Central memory CD8-positive, alpha-beta T cell (primary cell): ENCODE results near the gene DNAJC22.
"Not testable (repeated sequence)": the region's sequence is repeated elsewhere in the genome, so short reads cannot be mapped to it uniquely, and the experiment has no call there.

Source experiments
- ATAC-seq: fragments of 150-1000 bp; cut with Tn5 transposase; replicated peaks from 2 replicates; pipeline ENCODE4 v1.10.0; 2022; ENCODE audit warnings: mild to moderate bottlenecking, moderate FRiP score, moderate number of reproducible peaks; ENCODE audit not compliant: poor library complexity, severe bottlenecking; ENCODE audit errors: extremely low read depth
- DNase-seq, 2 donors: peaks; one replicate each; pipeline ENCODE4 v3.0.0; 2021; ENCODE audit warnings: low spot score in 2 of 2
- H3K27ac Mint-ChIP-seq: one replicate; pipeline ENCODE4 v1.8.0; 2022; ENCODE audit warnings: low read depth, mild to moderate bottlenecking, moderate library complexity, mixed read lengths
- H3K27me3 Mint-ChIP-seq: one replicate; pipeline ENCODE4 v1.8.0; 2022; ENCODE audit warnings: mixed read lengths
- H3K36me3 Mint-ChIP-seq: one replicate; pipeline ENCODE4 v1.8.0; 2022; ENCODE audit warnings: mild to moderate bottlenecking, moderate library complexity, mixed read lengths; ENCODE audit not compliant: insufficient read depth
- H3K4me1 Mint-ChIP-seq: one replicate; pipeline ENCODE4 v1.8.0; 2022; ENCODE audit warnings: mixed read lengths
- H3K4me3 Mint-ChIP-seq: one replicate; pipeline ENCODE4 v1.8.0; 2022; ENCODE audit warnings: mild to moderate bottlenecking, moderate library complexity, mixed read lengths
- H3K9me3 Mint-ChIP-seq: one replicate; pipeline ENCODE4 v1.8.0; 2022; ENCODE audit warnings: mixed read lengths

DNAJC22 gene

GRCh38 chr12:49333778-49334177, 12.9 kb upstream of the DNAJC22 start:
- not testable (repeated sequence) for DNase-seq, ATAC-seq, H3K4me3 Mint-ChIP-seq, H3K27ac Mint-ChIP-seq, H3K36me3 Mint-ChIP-seq, H3K9me3 Mint-ChIP-seq
- Mint-ChIP-seq H3K27me3 (peaks cover 55% of the 10 kb centered on the region), H3K4me1 (peaks cover 18% of the 10 kb centered on the region)

DNA sequence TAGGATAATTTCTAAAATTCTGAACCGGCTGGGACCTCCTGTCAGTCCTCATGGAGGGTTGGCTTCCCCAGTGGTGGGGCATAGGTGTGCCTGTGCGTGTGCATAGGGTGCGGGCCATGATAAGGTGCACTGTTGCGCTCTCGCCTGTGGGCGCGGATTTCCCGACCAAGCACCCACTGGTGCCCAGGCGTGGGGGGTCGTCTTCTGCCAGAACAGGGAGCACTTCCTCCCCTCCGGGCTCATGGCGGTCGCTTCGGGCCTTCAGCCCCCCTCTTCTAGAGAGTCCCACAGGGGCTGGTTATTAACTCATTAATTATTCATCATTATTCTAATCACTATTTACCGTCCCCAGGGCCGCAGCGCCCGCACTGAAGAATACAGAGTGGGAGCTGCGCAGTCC, 12.5 kb upstream of the DNAJC22 start:
- Mint-ChIP-seq H3K4me1 (peaks cover 18% of the 10 kb centered on the region), H3K4me3 (no peak overlapping the region), H3K27ac (no peak overlapping the region), H3K36me3 (peaks cover 2% of the 10 kb centered on the region), H3K27me3 (peaks cover 60% of the 10 kb centered on the region), H3K9me3 (no peaks in the 10 kb centered on the region)
- ATAC-seq (no peak), DNase-seq (no peak)

GRCh38 chr12:49334681-49335080, 12.0 kb upstream of the DNAJC22 start:
- DNase-seq (no peak), ATAC-seq (no peak)
- peaks cover 64% of the 10 kb centered on the region for H3K27me3 Mint-ChIP-seq
- H3K36me3 Mint-ChIP-seq: peaks cover 2% of the 10 kb centered on the region
- no peaks in the 10 kb centered on the region for H3K9me3 Mint-ChIP-seq
- no peak overlapping the region for H3K27ac Mint-ChIP-seq
- H3K4me3 Mint-ChIP-seq: no peak overlapping the region
- H3K4me1 Mint-ChIP-seq: peaks cover 18% of the 10 kb centered on the region

GRCh38 chr12:49335118-49335954, 11.4 kb upstream of the DNAJC22 start:
- H3K4me3 Mint-ChIP-seq: peak overlapping the region; percentile 10

GRCh38 chr12:49335955-49336644, 10.6 kb upstream of the DNAJC22 start:
- H3K9me3 Mint-ChIP-seq: no peaks in the 10 kb centered on the region
- peak overlapping the region; percentile 10 for H3K4me3 Mint-ChIP-seq
- DNase-seq (no peak), ATAC-seq (no peak)
- H3K27ac Mint-ChIP-seq: no peak overlapping the region
- peaks cover 2% of the 10 kb centered on the region for H3K36me3 Mint-ChIP-seq
- peaks cover 76% of the 10 kb centered on the region for H3K27me3 Mint-ChIP-seq
- H3K4me1 Mint-ChIP-seq: peaks cover 18% of the 10 kb centered on the region

More at GRCh38 chr12:49335118-49335954, 11.4 kb upstream of the DNAJC22 start:
- H3K36me3 Mint-ChIP-seq: peaks cover 2% of the 10 kb centered on the region
- H3K27me3 Mint-ChIP-seq: peaks cover 69% of the 10 kb centered on the region
- H3K9me3 Mint-ChIP-seq: no peaks in the 10 kb centered on the region
- no peak overlapping the region for H3K27ac Mint-ChIP-seq
- ATAC-seq: no peak
- DNase-seq: no peak
- H3K4me1 Mint-ChIP-seq: peaks cover 18% of the 10 kb centered on the region

- H3K9me3 Mint-ChIP-seq: no peaks in the 10 kb centered on the region
- DNase-seq (peak; percentile 76 to 94), ATAC-seq (peak; percentile 82)
- peak within 1 kb of the TSS; percentile 58 for H3K4me3 Mint-ChIP-seq
- peaks cover 18% of the 10 kb centered on the region for H3K4me1 Mint-ChIP-seq
- H3K36me3 Mint-ChIP-seq: peaks cover 2% of the 10 kb centered on the region
- no peak within 1 kb of the TSS for H3K27ac Mint-ChIP-seq
- H3K27me3 Mint-ChIP-seq: peaks cover 75% of the 10 kb centered on the region
These were observed 9.8 kb upstream of the DNAJC22 start, which contains the start of gene C1QL4 for GRCh38 chr12:49336645-49337584. TSS of gene C1QL4 (minus strand) at chr12:49337188. CDS start at chr12:49336477, 711 bp downstream.

DNA sequence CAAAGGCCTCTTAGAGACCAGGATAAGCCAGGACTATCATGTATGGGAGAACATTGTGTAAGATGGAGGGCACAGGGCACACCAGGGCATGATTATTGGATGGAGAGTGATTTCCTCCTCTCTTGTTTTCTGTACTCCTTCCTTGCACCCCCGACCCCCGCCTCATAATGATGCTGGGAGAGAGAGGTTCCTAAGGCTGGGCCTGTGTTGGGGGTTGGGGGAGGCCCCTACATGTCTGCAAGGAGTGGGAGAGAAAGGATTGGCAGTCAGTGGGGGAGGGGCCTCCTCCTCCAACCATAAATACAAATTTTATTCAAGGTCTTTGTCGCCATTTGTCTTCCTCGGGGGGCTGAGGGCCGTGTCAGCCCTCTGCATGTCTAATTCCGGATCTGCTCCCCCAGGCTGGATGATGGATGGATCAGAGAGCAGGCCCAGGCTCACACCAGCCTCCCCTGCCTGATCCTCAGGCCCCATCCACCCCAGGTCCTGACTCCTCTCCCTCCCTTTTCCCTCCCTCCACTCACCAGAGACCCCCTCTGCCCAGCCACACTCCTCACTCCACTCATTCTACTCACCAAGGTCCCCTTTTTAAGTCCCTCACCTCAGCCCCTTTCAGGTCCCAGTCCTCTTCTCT, 7.7 kb upstream of the DNAJC22 start:
- DNase-seq (no peak), ATAC-seq (no peak)
- no peak overlapping the region for H3K27ac Mint-ChIP-seq
- H3K36me3 Mint-ChIP-seq: peaks cover 4% of the 10 kb centered on the region
- no peak overlapping the region for H3K4me3 Mint-ChIP-seq
- no peaks in the 10 kb centered on the region for H3K9me3 Mint-ChIP-seq
- peaks cover 26% of the 10 kb centered on the region for H3K4me1 Mint-ChIP-seq
- H3K27me3 Mint-ChIP-seq: peaks cover 60% of the 10 kb centered on the region

DNA sequence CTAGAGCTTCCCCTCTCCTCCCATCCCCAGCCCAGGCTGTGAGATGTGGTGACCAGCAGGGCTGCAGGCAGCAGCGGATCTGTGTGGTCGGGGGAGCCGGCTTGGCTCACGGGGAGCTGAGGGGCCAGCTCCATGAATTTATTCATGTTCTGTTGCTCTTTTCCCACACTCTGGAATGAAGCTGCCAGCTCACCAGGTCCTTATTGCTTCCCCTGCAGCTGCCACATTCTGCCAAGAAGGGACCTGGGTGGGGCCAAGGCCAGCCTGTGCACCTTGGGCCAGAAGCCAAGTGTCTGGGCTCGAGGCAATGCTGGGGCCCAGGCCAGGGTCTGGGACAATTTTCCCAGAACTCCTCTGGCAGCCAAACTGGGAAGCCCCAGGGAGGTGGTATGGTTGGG, 7.2 kb upstream of the DNAJC22 start:
- no peak for ATAC-seq
- peaks cover 26% of the 10 kb centered on the region for H3K4me1 Mint-ChIP-seq
- no peak for DNase-seq
- H3K36me3 Mint-ChIP-seq: peaks cover 4% of the 10 kb centered on the region
- no peak overlapping the region for H3K27ac Mint-ChIP-seq
- no peaks in the 10 kb centered on the region for H3K9me3 Mint-ChIP-seq
- H3K27me3 Mint-ChIP-seq: peaks cover 56% of the 10 kb centered on the region
- H3K4me3 Mint-ChIP-seq: no peak overlapping the region

GRCh38 chr12:49340095-49340870, 6.4 kb upstream of the DNAJC22 start:
- Mint-ChIP-seq H3K4me3 (peak overlapping the region; percentile 72), H3K9me3 (no peaks in the 10 kb centered on the region), H3K27ac (no peak overlapping the region), H3K4me1 (peaks cover 26% of the 10 kb centered on the region), H3K27me3 (peaks cover 47% of the 10 kb centered on the region), H3K36me3 (peaks cover 4% of the 10 kb centered on the region)
- DNase-seq (no peak), ATAC-seq (no peak)

GRCh38 chr12:49340971-49341776, 5.5 kb upstream of the DNAJC22 start:
- H3K4me1 Mint-ChIP-seq: peaks cover 34% of the 10 kb centered on the region
- H3K36me3 Mint-ChIP-seq: peaks cover 10% of the 10 kb centered on the region
- H3K27ac Mint-ChIP-seq: no peak overlapping the region
- no peak for DNase-seq
- peak overlapping the region; percentile 72 for H3K4me3 Mint-ChIP-seq
- peaks cover 51% of the 10 kb centered on the region for H3K27me3 Mint-ChIP-seq
- H3K9me3 Mint-ChIP-seq: no peaks in the 10 kb centered on the region
- no peak for ATAC-seq

GRCh38 chr12:49341777-49342065, 5.0 kb upstream of the DNAJC22 start:
- DNase-seq (no peak), ATAC-seq (no peak)
- Mint-ChIP-seq H3K9me3 (no peaks in the 10 kb centered on the region), H3K36me3 (peaks cover 12% of the 10 kb centered on the region), H3K27ac (no peak overlapping the region), H3K4me3 (peak overlapping the region; percentile 72), H3K4me1 (peaks cover 39% of the 10 kb centered on the region), H3K27me3 (peaks cover 54% of the 10 kb centered on the region)
